T-helper 17 cell (primary cell): ENCODE data around the gene ANO1. TPM values are rescaled to one million over a fixed set of nuclear protein-coding genes. Genes with fewer than 3 reads are reported as not detected.

Source experiments
- total RNA-seq, 4 donors: library from RNA in 2 of 4; stranded (reverse) in 2 of 4; gene quantifications; one replicate each; pipeline ENCODE4 v1.2.3 and lab custom pipeline; 2022 to 2026

The ANO1 gene
- total RNA-seq, 2 donors from 2014 or later = 0.34 TPM; not detected in 1

Other genes starting within 250 kb of the ANO1 start
- 1 to 10 TPM; 8.2 to 8.6 TPM for gene FADD, start 125.0 kb downstream of the ANO1 start, total RNA-seq
- 10 to 100 TPM; 45.6 to 49.4 TPM for gene PPFIA1, start 192.4 kb downstream of the ANO1 start, total RNA-seq